WTC11 (cell line): ENCODE data around the gene TMEM234. TPM values are rescaled to one million over a fixed set of nuclear protein-coding genes. Genes with fewer than 3 reads are reported as not detected.
A peak's percentile ranks its signal among the peaks of the same experiment; 100 is the strongest.

Experiments
- ATAC-seq: fragments of 200-7000 bp; cut with Tn5 transposase; 2 replicates; pipeline ENCODE4 v1.10.0; 2021; ENCODE audit warnings: mild to moderate bottlenecking, moderate library complexity
- CTCF ChIA-PET: fragments of 300-600 bp; sonication (Branson Sonifier 250); formaldehyde crosslinking; loops from one replicate; lab custom pipeline; 2021; ENCODE audit warnings: antibody characterized with exemption; lab: Charles Lee
- POLR2A ChIA-PET: fragments of 350-600 bp; sonication (Branson Sonifier 250); formaldehyde crosslinking; loops from one replicate; lab custom pipeline; 2021; ENCODE audit warnings: antibody characterized with exemption; lab: Charles Lee
- DNase-seq: peaks from one replicate; pipeline ENCODE4 v3.0.0; 2021; ENCODE audit warnings: low spot score
- H3K27ac Mint-ChIP-seq: 2 replicates; pipeline ENCODE4 v1.8.0; 2021; ENCODE audit warnings: mixed read lengths
- H3K27me3 Mint-ChIP-seq: 2 replicates; pipeline ENCODE4 v1.8.0; 2021; ENCODE audit warnings: low read depth, mild to moderate bottlenecking, moderate library complexity, mixed read lengths
- H3K36me3 Mint-ChIP-seq: 2 replicates; pipeline ENCODE4 v1.8.0; 2021; ENCODE audit warnings: mixed read lengths
- H3K4me1 Mint-ChIP-seq: 2 replicates; pipeline ENCODE4 v1.8.0; 2022; ENCODE audit warnings: mixed read lengths
- H3K4me3 Mint-ChIP-seq: 2 replicates; pipeline ENCODE4 v1.8.0; 2021; ENCODE audit warnings: mild to moderate bottlenecking, moderate library complexity, mixed read lengths
- H3K9me3 Mint-ChIP-seq: 2 replicates; pipeline ENCODE4 v1.8.0; 2021; ENCODE audit warnings: mixed read lengths
- ATF3 ChIP-seq: sonication (generic); formaldehyde crosslinking; conservative IDR thresholded peaks from 2 replicates; pipeline ENCODE4 v1.8.1; 2022; ENCODE audit warnings: mild to moderate bottlenecking, missing genetic modification reagents
- CBFB ChIP-seq: sonication (generic); formaldehyde crosslinking; IDR thresholded peaks from 2 replicates; pipeline ENCODE4 v1.8.1; 2022; ENCODE audit warnings: mild to moderate bottlenecking, low read depth, missing genetic modification reagents
- CREB1 ChIP-seq: sonication (generic); formaldehyde crosslinking; IDR thresholded peaks from 2 replicates; pipeline ENCODE4 v1.8.0; 2023; ENCODE audit warnings: mild to moderate bottlenecking, missing genetic modification reagents
- CREM ChIP-seq: sonication (generic); formaldehyde crosslinking; IDR thresholded peaks from 2 replicates; pipeline ENCODE4 v1.8.1; 2022; ENCODE audit warnings: mild to moderate bottlenecking, missing genetic modification reagents, moderate library complexity
- ESRRA ChIP-seq: sonication (generic); formaldehyde crosslinking; IDR thresholded peaks from 2 replicates; pipeline ENCODE4 v1.8.1; 2022; ENCODE audit warnings: mild to moderate bottlenecking, missing genetic modification reagents, borderline replicate concordance
- FOXJ3 ChIP-seq: sonication (generic); formaldehyde crosslinking; IDR thresholded peaks from 2 replicates; pipeline ENCODE4 v1.9.0; 2021; ENCODE audit warnings: missing genetic modification reagents, mild to moderate bottlenecking, borderline replicate concordance
- FOXP1 ChIP-seq: sonication (generic); formaldehyde crosslinking; IDR thresholded peaks from 2 replicates; pipeline ENCODE4 v1.8.0; 2022; ENCODE audit warnings: missing genetic modification reagents, mild to moderate bottlenecking, moderate library complexity, borderline replicate concordance
- GRHL2 ChIP-seq: fragments of 250-450 bp; sonication (Bioruptor Pico); IDR thresholded peaks from 2 replicates; pipeline ENCODE4 v1.8.0; 2022; ENCODE audit warnings: mild to moderate bottlenecking, moderate library complexity; ENCODE audit not compliant: insufficient replicate concordance, severe bottlenecking
- GTF2I ChIP-seq: fragments of 250-450 bp; sonication (Bioruptor Pico); conservative IDR thresholded peaks from 2 replicates; pipeline ENCODE4 v1.4.0; 2021; ENCODE audit warnings: mild to moderate bottlenecking
- HMGA2 ChIP-seq: fragments of 250-450 bp; sonication (Bioruptor Pico); IDR thresholded peaks from 2 replicates; pipeline ENCODE4 v1.4.0; 2021; ENCODE audit warnings: mild to moderate bottlenecking, moderate library complexity
- IRF1 ChIP-seq: sonication (generic); formaldehyde crosslinking; IDR thresholded peaks from 2 replicates; pipeline ENCODE4 v1.8.0; 2023; ENCODE audit warnings: missing genetic modification reagents
- JUN ChIP-seq: sonication (generic); formaldehyde crosslinking; IDR thresholded peaks from 2 replicates; pipeline ENCODE4 v1.8.0; 2023; ENCODE audit warnings: mild to moderate bottlenecking, missing genetic modification reagents
- MLX ChIP-seq: sonication (generic); formaldehyde crosslinking; IDR thresholded peaks from 2 replicates; pipeline ENCODE4 v1.8.1; 2023; ENCODE audit warnings: mild to moderate bottlenecking, missing genetic modification reagents, moderate library complexity
- MXD4 ChIP-seq: fragments of 250-450 bp; sonication (Bioruptor Pico); IDR thresholded peaks from 2 replicates; pipeline ENCODE4 v1.8.0; 2021; ENCODE audit warnings: mild to moderate bottlenecking, moderate library complexity, borderline replicate concordance
- NR2C2 ChIP-seq: sonication (generic); formaldehyde crosslinking; IDR thresholded peaks from 2 replicates; pipeline ENCODE4 v1.8.0; 2022; ENCODE audit warnings: mild to moderate bottlenecking, missing genetic modification reagents
- SP1 ChIP-seq: sonication (generic); formaldehyde crosslinking; conservative IDR thresholded peaks from 2 replicates; pipeline ENCODE4 v1.8.1; 2022; ENCODE audit warnings: missing genetic modification reagents
- TEAD1 ChIP-seq: sonication (generic); formaldehyde crosslinking; IDR thresholded peaks from 2 replicates; pipeline ENCODE4 v1.8.0; 2022; ENCODE audit warnings: mild to moderate bottlenecking, missing genetic modification reagents
- ZNF121 ChIP-seq: sonication (generic); formaldehyde crosslinking; IDR thresholded peaks from 2 replicates; pipeline ENCODE4 v1.8.0; 2023; ENCODE audit warnings: missing genetic modification reagents
- ZNF138 ChIP-seq: sonication (generic); formaldehyde crosslinking; conservative IDR thresholded peaks from 2 replicates; pipeline ENCODE4 v1.8.1; 2022; ENCODE audit warnings: mild to moderate bottlenecking, moderate library complexity, missing genetic modification reagents
- ZNF416 ChIP-seq: fragments of 250-450 bp; sonication (Bioruptor Pico); IDR thresholded peaks from 2 replicates; pipeline ENCODE4 v1.9.0; 2021; ENCODE audit warnings: mild to moderate bottlenecking, inconsistent platforms
- ZNF423 ChIP-seq: fragments of 250-450 bp; sonication (Bioruptor Pico); IDR thresholded peaks from 2 replicates; pipeline ENCODE4 v2.1.2; 2022; ENCODE audit warnings: mild to moderate bottlenecking, moderate library complexity
- total RNA-seq: library from RNA; stranded (reverse); gene quantifications from 3 replicates; pipeline ENCODE4 v1.2.3, GENCODE V29; 2021
- TF ChIP-seq, protein P1 (sequence below): sonication (generic); formaldehyde crosslinking; IDR thresholded peaks from 2 replicates; pipeline ENCODE4 v1.8.0; 2022; ENCODE audit warnings: mild to moderate bottlenecking, missing genetic modification reagents
- TF ChIP-seq, protein P2 (sequence below): sonication (generic); formaldehyde crosslinking; IDR thresholded peaks from 2 replicates; pipeline ENCODE4 v1.8.0; 2022; ENCODE audit warnings: mild to moderate bottlenecking, missing genetic modification reagents
- TF ChIP-seq, protein P3 (sequence below): fragments of 250-450 bp; sonication (Bioruptor Pico); conservative IDR thresholded peaks from 2 replicates; pipeline ENCODE4 v1.9.0; 2021; ENCODE audit warnings: mild to moderate bottlenecking

TMEM234 gene
- total RNA-seq, 1 experiment from 2014 or later = 11.9 TPM

DNA sequence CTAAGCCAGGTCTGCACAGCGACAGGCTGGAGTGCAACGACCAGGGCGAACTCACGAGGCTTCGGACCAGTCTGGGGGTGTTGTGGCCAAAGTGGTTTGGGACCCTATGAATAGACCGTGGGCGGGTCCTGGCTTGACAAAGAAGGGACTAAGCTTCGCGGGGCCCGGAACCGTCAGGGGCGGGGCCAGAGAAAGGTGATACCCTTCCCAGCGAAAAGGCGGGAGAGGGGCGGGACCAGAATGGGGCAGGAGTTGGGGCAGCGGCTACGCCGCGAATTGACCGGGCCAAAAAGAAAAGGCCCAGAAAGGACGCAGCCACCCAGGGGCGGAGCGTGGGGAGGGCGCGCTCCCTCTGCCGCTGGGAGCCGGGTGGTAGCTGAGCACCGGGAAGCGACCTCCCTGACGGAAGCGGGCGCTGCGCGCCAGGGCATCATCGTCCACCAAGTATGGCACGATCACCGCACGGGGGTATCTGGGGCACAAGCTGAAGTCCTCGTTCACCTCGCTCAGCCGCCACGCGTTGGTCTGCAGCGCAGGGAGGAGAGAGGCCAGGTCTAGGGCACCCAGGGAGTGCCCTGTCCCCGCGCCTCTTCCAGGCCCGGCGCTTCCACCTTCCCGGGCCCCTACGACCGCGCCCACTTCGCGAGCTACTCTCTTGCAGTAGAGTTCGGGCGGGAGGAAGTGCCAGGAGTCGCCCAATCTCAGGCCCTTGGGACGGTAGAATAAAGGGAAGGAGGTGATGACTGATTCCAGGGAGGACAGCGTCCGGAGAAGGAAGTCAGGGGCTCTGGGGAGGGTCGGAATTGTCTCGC lies 18.2 kb upstream of the TMEM234 start (continued):
- TF ChIP-seq, protein P1, sequence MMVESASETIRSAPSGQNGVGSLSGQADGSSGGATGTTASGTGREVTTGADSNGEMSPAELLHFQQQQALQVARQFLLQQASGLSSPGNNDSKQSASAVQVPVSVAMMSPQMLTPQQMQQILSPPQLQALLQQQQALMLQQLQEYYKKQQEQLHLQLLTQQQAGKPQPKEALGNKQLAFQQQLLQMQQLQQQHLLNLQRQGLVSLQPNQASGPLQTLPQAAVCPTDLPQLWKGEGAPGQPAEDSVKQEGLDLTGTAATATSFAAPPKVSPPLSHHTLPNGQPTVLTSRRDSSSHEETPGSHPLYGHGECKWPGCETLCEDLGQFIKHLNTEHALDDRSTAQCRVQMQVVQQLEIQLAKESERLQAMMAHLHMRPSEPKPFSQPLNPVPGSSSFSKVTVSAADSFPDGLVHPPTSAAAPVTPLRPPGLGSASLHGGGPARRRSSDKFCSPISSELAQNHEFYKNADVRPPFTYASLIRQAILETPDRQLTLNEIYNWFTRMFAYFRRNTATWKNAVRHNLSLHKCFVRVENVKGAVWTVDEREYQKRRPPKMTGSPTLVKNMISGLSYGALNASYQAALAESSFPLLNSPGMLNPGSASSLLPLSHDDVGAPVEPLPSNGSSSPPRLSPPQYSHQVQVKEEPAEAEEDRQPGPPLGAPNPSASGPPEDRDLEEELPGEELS (CRISPR knock-in tag) = peak; percentile 66; the same call in 1 of the 2 replicates
- TF ChIP-seq, protein P2, sequence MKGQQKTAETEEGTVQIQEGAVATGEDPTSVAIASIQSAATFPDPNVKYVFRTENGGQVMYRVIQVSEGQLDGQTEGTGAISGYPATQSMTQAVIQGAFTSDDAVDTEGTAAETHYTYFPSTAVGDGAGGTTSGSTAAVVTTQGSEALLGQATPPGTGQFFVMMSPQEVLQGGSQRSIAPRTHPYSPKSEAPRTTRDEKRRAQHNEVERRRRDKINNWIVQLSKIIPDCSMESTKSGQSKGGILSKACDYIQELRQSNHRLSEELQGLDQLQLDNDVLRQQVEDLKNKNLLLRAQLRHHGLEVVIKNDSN (CRISPR knock-in tag) = no peak
- no peak for TF ChIP-seq JUN (CRISPR knock-in tag)
- TF ChIP-seq MXD4 (CRISPR knock-in tag) = no peak
- 0 out of 2 replicates have a peak, but pooled peaks have one; percentile 45 for TF ChIP-seq TEAD1
- no peak for TF ChIP-seq NR2C2 (CRISPR knock-in tag)
- TF ChIP-seq ZNF138 (CRISPR knock-in tag) = no peak
- TF ChIP-seq ZNF423 = peak; percentile 74
- peak; percentile 21; the same call in 1 of the 2 replicates for TF ChIP-seq ESRRA (CRISPR knock-in tag)
- TF ChIP-seq HMGA2 (CRISPR knock-in tag) = no peak
- no peak; the same call in 1 of the 2 replicates for TF ChIP-seq CREM
- no peak for TF ChIP-seq ZNF416
- peak; percentile 87 for TF ChIP-seq SP1 (CRISPR knock-in tag)
- TF ChIP-seq, protein P3, sequence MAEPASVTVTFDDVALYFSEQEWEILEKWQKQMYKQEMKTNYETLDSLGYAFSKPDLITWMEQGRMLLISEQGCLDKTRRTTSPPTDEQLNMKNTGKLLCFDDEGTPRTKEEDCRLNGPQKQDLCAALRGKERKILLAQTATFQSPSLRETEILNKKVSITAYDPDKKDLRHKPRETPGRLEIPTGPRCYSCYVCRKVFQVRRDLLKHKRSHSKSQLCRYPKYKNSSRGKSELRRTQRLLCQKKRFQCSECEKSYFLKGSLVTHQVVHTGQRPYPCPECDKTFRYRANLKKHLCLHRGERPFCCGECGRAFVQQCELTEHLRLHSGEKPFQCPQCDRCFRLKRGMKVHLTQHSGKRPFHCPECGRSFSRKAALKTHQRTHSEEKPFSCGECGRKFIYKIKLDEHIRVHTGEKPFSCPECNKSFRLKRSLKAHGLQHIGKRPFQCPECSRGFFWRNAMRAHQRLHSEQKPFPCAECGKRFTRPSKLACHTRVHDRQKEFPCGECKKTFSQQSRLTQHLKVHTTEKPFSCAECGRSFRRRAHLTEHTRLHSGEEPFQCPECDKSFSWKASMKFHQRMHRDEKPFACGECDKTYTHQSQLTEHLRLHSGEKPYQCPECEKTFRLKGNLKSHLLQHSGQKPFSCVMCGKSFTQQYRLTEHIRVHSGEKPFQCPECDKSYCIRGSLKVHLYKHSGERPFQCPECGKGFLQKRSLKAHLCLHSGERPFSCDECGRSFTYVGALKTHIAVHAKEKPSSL = no peak
- no peak for TF ChIP-seq IRF1 (CRISPR knock-in tag)

GRCh38 chr1:32239790-32240139 lies 17.6 kb upstream of the TMEM234 start:
- H3K9me3 Mint-ChIP-seq = no peaks in the 10 kb centered on the region
- ChIA-PET POLR2A (interaction anchor here (0.6 to 3.2 kb wide), 15 partner anchors 9 to 167 kb away, joined by 3 to 30 read pairs (median 6); partner anchors contain the start of genes BSDC1, CCDC28B, IQCC and KPNA6), CTCF (interaction anchor here (0.6 to 4.9 kb wide), 20 partner anchors 9 to 637 kb away, joined by 3 to 75 read pairs (median 4); partner anchors contain the start of genes BSDC1, CCDC28B, EIF3I and TMEM234)
- TF ChIP-seq GRHL2 (CRISPR knock-in tag) (no peak), FOXP1 (CRISPR knock-in tag) (0 out of 2 replicates have a peak, but pooled peaks have one; percentile 39), CREB1 (CRISPR knock-in tag) (peak; percentile 72; the same call in 1 of the 2 replicates), GTF2I (CRISPR knock-in tag) (0 out of 2 replicates have a peak, but pooled peaks have one; percentile 7), ZNF416 (no peak), SP1 (CRISPR knock-in tag) (no peak), FOXJ3 (no peak), TEAD1 (no peak), ZNF121 (CRISPR knock-in tag) (no peak), ATF3 (no peak), MLX (CRISPR knock-in tag) (no peak), CBFB (CRISPR knock-in tag) (no peak)
- H3K27ac Mint-ChIP-seq = peak overlapping the region; percentile 21
- no peak for DNase-seq
- ATAC-seq = peak; percentile 40
- H3K4me3 Mint-ChIP-seq = peak overlapping the region; percentile 84
- peaks cover 4% of the 10 kb centered on the region; the same call in 1 of the 2 replicates for H3K36me3 Mint-ChIP-seq
- H3K27me3 Mint-ChIP-seq = peaks cover 3% of the 10 kb centered on the region; the same call in 1 of the 2 replicates
- peaks cover 21% of the 10 kb centered on the region for H3K4me1 Mint-ChIP-seq
